ENCODE results near the gene ZNF628. TPM values are rescaled to one million over a fixed set of nuclear protein-coding genes. Genes with fewer than 3 reads are reported as not detected.

The ZNF628 gene
- total RNA-seq, 1 experiment from 2014 or later, result 21.7 TPM

- ChIA-PET POLR2A (no interaction called here), CTCF (interaction anchor here (0.7 kb wide), 1 partner anchor 18 kb away, joined by 3 read pairs; no protein-coding TSS in a partner anchor)
- intact Hi-C loops (cut with micrococcal nuclease; ENCODE audit: unreplicated experiment), result no loop called here
- H3K4me3 ChIP-seq (ENCODE audit: low read depth in 2 of 2, low read length in 2 of 2), result no peak overlapping the region
- peak overlapping the region; percentile 64 for H3K27ac ChIP-seq (ENCODE audit: low read length)
- no peaks in the 10 kb centered on the region for H3K27me3 ChIP-seq (ENCODE audit: control insufficient read depth, insufficient read depth, low read length)
- H3K9me3 ChIP-seq (ENCODE audit: control insufficient read depth, insufficient read depth, low read depth, low read length), result no peaks in the 10 kb centered on the region
- H3K36me3 ChIP-seq (ENCODE audit: control insufficient read depth, insufficient read depth, low read length), result peaks cover 3% of the 10 kb centered on the region; the same call in 1 of the 2 replicates
- H3K4me1 ChIP-seq (ENCODE audit: control insufficient read depth, insufficient read depth, low read length), result peaks cover 73% of the 10 kb centered on the region
- ATAC-seq (no peak), DNase-seq (ENCODE audit: low read depth, low spot score) (no peak)
- TF ChIP-seq POLR2AphosphoS5 (IDR thresholded peaks at IDR 0.05; ENCODE audit: low read depth, low read length) (no peak), CTCF (IDR thresholded peaks at IDR 0.05) (no peak), SIN3A (IDR thresholded peaks at IDR 0.05; ENCODE audit: borderline replicate concordance, insufficient read depth, low read depth, low read length) (no peak), TCF7L2 (IDR thresholded peaks at IDR 0.05; ENCODE audit: low read depth, low read length) (no peak)
- TF ChIP-seq, protein P1, sequence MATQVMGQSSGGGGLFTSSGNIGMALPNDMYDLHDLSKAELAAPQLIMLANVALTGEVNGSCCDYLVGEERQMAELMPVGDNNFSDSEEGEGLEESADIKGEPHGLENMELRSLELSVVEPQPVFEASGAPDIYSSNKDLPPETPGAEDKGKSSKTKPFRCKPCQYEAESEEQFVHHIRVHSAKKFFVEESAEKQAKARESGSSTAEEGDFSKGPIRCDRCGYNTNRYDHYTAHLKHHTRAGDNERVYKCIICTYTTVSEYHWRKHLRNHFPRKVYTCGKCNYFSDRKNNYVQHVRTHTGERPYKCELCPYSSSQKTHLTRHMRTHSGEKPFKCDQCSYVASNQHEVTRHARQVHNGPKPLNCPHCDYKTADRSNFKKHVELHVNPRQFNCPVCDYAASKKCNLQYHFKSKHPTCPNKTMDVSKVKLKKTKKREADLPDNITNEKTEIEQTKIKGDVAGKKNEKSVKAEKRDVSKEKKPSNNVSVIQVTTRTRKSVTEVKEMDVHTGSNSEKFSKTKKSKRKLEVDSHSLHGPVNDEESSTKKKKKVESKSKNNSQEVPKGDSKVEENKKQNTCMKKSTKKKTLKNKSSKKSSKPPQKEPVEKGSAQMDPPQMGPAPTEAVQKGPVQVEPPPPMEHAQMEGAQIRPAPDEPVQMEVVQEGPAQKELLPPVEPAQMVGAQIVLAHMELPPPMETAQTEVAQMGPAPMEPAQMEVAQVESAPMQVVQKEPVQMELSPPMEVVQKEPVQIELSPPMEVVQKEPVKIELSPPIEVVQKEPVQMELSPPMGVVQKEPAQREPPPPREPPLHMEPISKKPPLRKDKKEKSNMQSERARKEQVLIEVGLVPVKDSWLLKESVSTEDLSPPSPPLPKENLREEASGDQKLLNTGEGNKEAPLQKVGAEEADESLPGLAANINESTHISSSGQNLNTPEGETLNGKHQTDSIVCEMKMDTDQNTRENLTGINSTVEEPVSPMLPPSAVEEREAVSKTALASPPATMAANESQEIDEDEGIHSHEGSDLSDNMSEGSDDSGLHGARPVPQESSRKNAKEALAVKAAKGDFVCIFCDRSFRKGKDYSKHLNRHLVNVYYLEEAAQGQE (IDR thresholded peaks at IDR 0.05; ENCODE audit: insufficient read depth in 1 of 2, low read depth in 2 of 2, low read length in 1 of 2), result no peak
- no TSS peak for BruUV-seq (replicated peaks)
- in situ Hi-C loops (cut with HindIII; ENCODE audit: low pct_unique_long_range_greater_than_20kb, low sequenced_read_pairs), result no loop called here
Observed at GRCh38 chr19:55489711-55490477, 13.5 kb downstream of the ZNF628 start.

- no TSS peak for BruUV-seq (replicated peaks)
- TF ChIP-seq SIN3A (IDR thresholded peaks at IDR 0.05; ENCODE audit: borderline replicate concordance, insufficient read depth, low read depth, low read length) (no peak), CTCF (IDR thresholded peaks at IDR 0.05) (no peak), TCF7L2 (IDR thresholded peaks at IDR 0.05; ENCODE audit: low read depth, low read length) (no peak), POLR2AphosphoS5 (IDR thresholded peaks at IDR 0.05; ENCODE audit: low read depth, low read length) (no peak)
- TF ChIP-seq, protein P1 (IDR thresholded peaks at IDR 0.05; ENCODE audit: insufficient read depth in 1 of 2, low read depth in 2 of 2, low read length in 1 of 2), result no peak
- peak; percentile 6 for ATAC-seq
Observed at GRCh38 chr19:55490478-55491432, 14.3 kb downstream of the ZNF628 start.

More at GRCh38 chr19:55490478-55491432, 14.3 kb downstream of the ZNF628 start:
- no peak for DNase-seq (ENCODE audit: low read depth, low spot score)
- Histone ChIP-seq H3K9me3 (ENCODE audit: control insufficient read depth, insufficient read depth, low read depth, low read length) (no peaks in the 10 kb centered on the region), H3K36me3 (ENCODE audit: control insufficient read depth, insufficient read depth, low read length) (no peaks in the 10 kb centered on the region), H3K4me3 (ENCODE audit: low read depth in 2 of 2, low read length in 2 of 2) (no peak overlapping the region), H3K4me1 (ENCODE audit: control insufficient read depth, insufficient read depth, low read length) (peaks cover 69% of the 10 kb centered on the region), H3K27ac (ENCODE audit: low read length) (peak overlapping the region; percentile 64), H3K27me3 (ENCODE audit: control insufficient read depth, insufficient read depth, low read length) (no peaks in the 10 kb centered on the region)
- in situ Hi-C loops (cut with HindIII; ENCODE audit: low pct_unique_long_range_greater_than_20kb, low sequenced_read_pairs), result no loop called here
- ChIA-PET CTCF (interaction anchor here (1.2 kb wide), 1 partner anchor 23 kb away, joined by 4 read pairs; no protein-coding TSS in a partner anchor), POLR2A (interaction anchor here (0.7 kb wide), 1 partner anchor 134 kb away, joined by 5 read pairs; no protein-coding TSS in a partner anchor)
- intact Hi-C loops (cut with micrococcal nuclease; ENCODE audit: unreplicated experiment), result no loop called here
